NB4 (cell line): ENCODE data around the gene VAV2.

ENCODE experiments used
- CTCF ChIP-seq: IDR thresholded peaks from one replicate; pipeline ENCODE4 v1.5.1; 2012; ENCODE audit warnings: low read depth, low read length
- POLR2A ChIP-seq: IDR thresholded peaks from 2 replicates; pipeline ENCODE4 v1.6.1; 2011; ENCODE audit warnings: mild to moderate bottlenecking; ENCODE audit not compliant: insufficient read length; ENCODE audit errors: extremely low read depth

GRCh38 chr9:133906218-133906617, 85.9 kb downstream of the VAV2 start:
- no peak for TF ChIP-seq POLR2A
- no peak for TF ChIP-seq CTCF
